ENCODE results near the gene ZNF334.

- TF ChIP-seq CTCF (conservative IDR thresholded peaks at IDR 0.05; ENCODE audit: low read length) (no peak), EZH2phosphoT487 (IDR thresholded peaks at IDR 0.05; ENCODE audit: borderline replicate concordance, low read depth, low read length) (no peak)
Observed at GRCh38 chr20:46485431-46485830, 27.9 kb downstream of the ZNF334 start.

All from OCI-LY7 (cell line).